Measurements from ENCODE around the gene SCN5A.

The SCN5A gene

DNA sequence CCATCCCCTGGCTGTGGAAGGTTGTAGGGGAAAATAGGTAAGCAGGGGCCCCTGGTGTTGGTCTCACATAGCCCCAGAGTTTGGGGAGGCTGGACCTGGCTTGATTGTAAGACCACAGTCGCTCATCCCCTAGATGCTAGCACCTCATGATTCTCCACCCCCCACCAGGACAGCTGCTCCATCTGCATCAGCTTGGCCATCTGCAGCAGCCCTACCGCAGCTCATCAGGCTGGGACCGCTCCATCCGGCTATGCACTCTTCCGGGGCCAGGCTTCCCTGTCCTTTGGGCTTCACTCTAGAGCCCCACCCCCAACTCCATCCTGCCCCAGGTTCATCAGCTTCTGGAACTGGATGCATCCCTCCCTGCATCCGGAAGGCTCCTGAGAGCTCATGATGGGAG, 12.6 kb downstream of the SCN5A start:
- Histone ChIP-seq H3K9me2 (replicated peaks; ENCODE audit: insufficient read depth, low read length) (no peaks in the 10 kb centered on the region), H3K4me2 (ENCODE audit: low read depth, low read length) (no peak overlapping the region), H3K9me3 (replicated peaks; ENCODE audit: insufficient read depth, low read length) (no peaks in the 10 kb centered on the region), H3K27me3 (replicated peaks; ENCODE audit: insufficient read depth, low read length) (no peaks in the 10 kb centered on the region), H3F3A (ENCODE audit: insufficient read depth, low read length) (no peaks in the 10 kb centered on the region), H3K9ac (ENCODE audit: low read length) (no peak overlapping the region), H3K79me2 (ENCODE audit: low read length) (no peaks in the 10 kb centered on the region), H3K4me3 (ENCODE audit: low read length) (no peak overlapping the region), H4K20me1 (ENCODE audit: insufficient read depth, low read length) (no peaks in the 10 kb centered on the region), H3K36me3 (replicated peaks; ENCODE audit: insufficient read depth, low read length) (no peaks in the 10 kb centered on the region), H2AFZ (ENCODE audit: low read length) (no peak overlapping the region), H3K4me1 (ENCODE audit: low read length) (peaks cover 9% of the 10 kb centered on the region; the same call in 1 of the 2 replicates), H3K27ac (ENCODE audit: low read length) (no peak overlapping the region)
- no peak for DNase-seq
- TF ChIP-seq EZH2 (optimal IDR thresholded peaks at IDR 0.05; ENCODE audit: low read depth, low read length) (no peak), CTCF (IDR thresholded peaks at IDR 0.05; ENCODE audit: low read length) (no peak), EZH2phosphoT487 (IDR thresholded peaks at IDR 0.05; ENCODE audit: low read length) (no peak)

- no peaks in the 10 kb centered on the region for H3K9me2 ChIP-seq (replicated peaks; ENCODE audit: insufficient read depth, low read length)
- H3K9ac ChIP-seq (ENCODE audit: low read length): no peak overlapping the region
- no peaks in the 10 kb centered on the region for H3K79me2 ChIP-seq (ENCODE audit: low read length)
- H3K9me3 ChIP-seq (replicated peaks; ENCODE audit: insufficient read depth, low read length): no peaks in the 10 kb centered on the region
- H3K4me3 ChIP-seq (ENCODE audit: low read length): no peak overlapping the region
- peaks cover 9% of the 10 kb centered on the region; the same call in 1 of the 2 replicates for H3K4me1 ChIP-seq (ENCODE audit: low read length)
- no peak for DNase-seq
- H4K20me1 ChIP-seq (ENCODE audit: insufficient read depth, low read length): no peaks in the 10 kb centered on the region
- H2AFZ ChIP-seq (ENCODE audit: low read length): no peak overlapping the region
- no peak overlapping the region for H3K4me2 ChIP-seq (ENCODE audit: low read depth, low read length)
- H3K27ac ChIP-seq (ENCODE audit: low read length): no peak overlapping the region
- no peaks in the 10 kb centered on the region for H3K27me3 ChIP-seq (replicated peaks; ENCODE audit: insufficient read depth, low read length)
- no peaks in the 10 kb centered on the region for H3F3A ChIP-seq (ENCODE audit: insufficient read depth, low read length)
- H3K36me3 ChIP-seq (replicated peaks; ENCODE audit: insufficient read depth, low read length): no peaks in the 10 kb centered on the region
- TF ChIP-seq EZH2 (optimal IDR thresholded peaks at IDR 0.05; ENCODE audit: low read depth, low read length): no peak
- no peak for TF ChIP-seq EZH2phosphoT487 (IDR thresholded peaks at IDR 0.05; ENCODE audit: low read length)
- TF ChIP-seq CTCF (IDR thresholded peaks at IDR 0.05; ENCODE audit: low read length): no peak
Measured at GRCh38 chr3:38636464-38636863, 13.0 kb downstream of the SCN5A start.

GRCh38 chr3:38634111-38634510, 15.4 kb downstream of the SCN5A start:
- H3K27ac ChIP-seq (ENCODE audit: low read length): no peak overlapping the region
- H3K4me2 ChIP-seq (ENCODE audit: low read depth, low read length): no peak overlapping the region
- H3K27me3 ChIP-seq (replicated peaks; ENCODE audit: insufficient read depth, low read length): no peaks in the 10 kb centered on the region
- TF ChIP-seq CTCF (IDR thresholded peaks at IDR 0.05; ENCODE audit: low read length) (no peak), EZH2 (optimal IDR thresholded peaks at IDR 0.05; ENCODE audit: low read depth, low read length) (no peak), EZH2phosphoT487 (IDR thresholded peaks at IDR 0.05; ENCODE audit: low read length) (no peak)
- no peaks in the 10 kb centered on the region for H3K79me2 ChIP-seq (ENCODE audit: low read length)
- peak; percentile 10 for DNase-seq
- no peak overlapping the region for H2AFZ ChIP-seq (ENCODE audit: low read length)
- no peaks in the 10 kb centered on the region for H3F3A ChIP-seq (ENCODE audit: insufficient read depth, low read length)
- peaks cover 9% of the 10 kb centered on the region; the same call in 1 of the 2 replicates for H3K4me1 ChIP-seq (ENCODE audit: low read length)
- no peaks in the 10 kb centered on the region for H4K20me1 ChIP-seq (ENCODE audit: insufficient read depth, low read length)
- H3K9me2 ChIP-seq (replicated peaks; ENCODE audit: insufficient read depth, low read length): no peaks in the 10 kb centered on the region
- no peaks in the 10 kb centered on the region for H3K9me3 ChIP-seq (replicated peaks; ENCODE audit: insufficient read depth, low read length)
- H3K36me3 ChIP-seq (replicated peaks; ENCODE audit: insufficient read depth, low read length): no peaks in the 10 kb centered on the region
- no peak overlapping the region for H3K9ac ChIP-seq (ENCODE audit: low read length)
- H3K4me3 ChIP-seq (ENCODE audit: low read length): no peak overlapping the region

Measured in MM.1S (cell line).